ENCODE data around the gene HMG20A.

- no peak for TF ChIP-seq CTCF (IDR thresholded peaks at IDR 0.05)
- no peak for TF ChIP-seq POLR2A (IDR thresholded peaks at IDR 0.05)
- TF ChIP-seq POLR2AphosphoS5 (IDR thresholded peaks at IDR 0.05; ENCODE audit: insufficient read depth in 1 of 2, low read depth in 1 of 2) = no peak
Observed at GRCh38 chr15:77482570-77482969, 61.9 kb downstream of the HMG20A start.
